GM19099 (cell line): ENCODE results near the gene INTS7.

ENCODE experiments used
- POLR2A ChIP-seq: IDR thresholded peaks from 3 replicates; pipeline ENCODE4 v1.6.1; 2011; ENCODE audit warnings: low read depth; ENCODE audit not compliant: insufficient read length; ENCODE audit errors: extremely low read depth

Gene INTS7

GRCh38 chr1:211952299-211952698 lies 83.1 kb downstream of the INTS7 start:
- TF ChIP-seq POLR2A, result no peak

DNA sequence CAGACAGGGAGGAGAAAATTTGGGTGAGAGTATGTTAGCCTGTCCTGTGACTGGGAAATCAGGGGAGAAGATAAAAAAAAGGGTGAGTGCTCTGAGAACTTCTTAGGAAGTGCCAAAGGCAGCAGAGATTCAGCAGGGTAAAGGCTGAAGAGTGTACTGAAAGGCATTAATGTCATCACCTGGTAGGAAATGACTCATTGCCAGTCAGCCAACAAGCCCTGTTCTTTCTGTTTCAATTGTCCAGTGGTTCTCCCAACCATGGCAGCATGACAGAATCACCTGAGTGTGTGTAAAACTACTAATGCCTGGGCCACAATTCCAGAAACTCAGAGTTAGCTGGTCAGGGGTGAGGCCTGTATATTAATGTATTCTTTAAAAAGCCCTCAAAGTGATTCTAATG lies 83.5 kb downstream of the INTS7 start:
- TF ChIP-seq POLR2A, result no peak

DNA sequence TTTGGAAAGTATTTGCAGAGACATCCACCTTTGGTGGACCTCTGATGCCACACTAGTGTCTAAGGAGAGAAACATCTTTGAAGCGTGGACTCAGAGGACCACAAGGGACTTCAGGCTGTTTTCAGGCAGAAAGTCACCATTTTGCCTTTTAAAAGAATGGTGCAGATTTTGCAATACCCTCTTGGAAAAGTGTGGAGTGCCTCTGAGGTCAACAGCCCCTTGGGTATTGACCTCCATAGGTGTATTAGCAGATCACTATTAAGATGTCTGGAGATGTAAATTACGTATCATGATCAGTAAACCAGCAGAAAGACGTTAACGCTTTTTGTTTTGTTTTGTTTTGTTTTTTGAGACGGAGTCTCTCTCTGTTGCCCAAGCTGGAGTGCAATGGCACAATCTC lies 87.0 kb downstream of the INTS7 start:
- no peak for TF ChIP-seq POLR2A

DNA sequence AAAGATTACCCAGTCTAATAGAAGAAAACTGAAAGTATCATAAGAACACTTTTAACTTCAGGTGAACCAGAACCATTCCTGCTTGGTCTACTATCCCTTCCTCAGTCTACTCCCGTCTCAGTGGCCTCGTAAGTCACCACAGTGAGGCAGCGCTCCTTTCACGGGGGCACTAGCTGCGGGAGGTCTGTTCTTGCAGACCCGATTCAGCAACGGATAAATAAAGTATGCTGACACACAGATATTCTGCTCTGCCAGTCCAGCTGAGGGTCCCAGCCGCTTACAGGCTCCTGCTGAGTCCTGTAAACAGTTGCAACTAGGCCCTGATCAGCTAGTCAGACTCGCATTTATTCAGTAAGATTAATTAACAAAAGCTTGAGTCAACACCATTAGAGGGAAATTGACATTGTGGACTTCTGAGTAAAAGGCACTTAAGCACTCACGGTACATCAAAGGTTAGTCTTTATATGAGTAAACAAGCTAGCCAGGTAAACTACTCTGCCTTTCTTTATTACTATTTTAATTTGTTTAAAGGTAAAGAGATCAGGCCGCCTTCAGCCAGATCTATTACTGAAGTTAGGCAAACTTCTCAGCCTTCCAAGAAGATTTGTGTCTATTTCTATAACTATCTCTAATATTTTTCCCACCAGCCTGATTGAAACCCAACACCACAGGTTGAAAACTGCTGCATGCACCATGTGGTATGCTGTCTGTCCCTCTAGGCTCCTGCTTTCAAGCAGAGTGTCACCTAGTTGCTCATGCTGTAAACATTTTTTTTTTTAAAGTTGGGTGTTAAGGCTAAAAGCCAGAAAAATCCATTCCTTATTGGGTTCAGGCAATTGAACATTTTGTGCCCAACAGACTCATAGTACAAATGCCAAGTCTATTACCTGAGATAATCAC lies 87.7 kb downstream of the INTS7 start:
- no peak for TF ChIP-seq POLR2A

GRCh38 chr1:211944733-211945500 lies 90.4 kb downstream of the INTS7 start:
- TF ChIP-seq POLR2A, result no peak

GRCh38 chr1:211942583-211942982 lies 92.8 kb downstream of the INTS7 start:
- TF ChIP-seq POLR2A, result no peak

GRCh38 chr1:211939876-211940468 lies 95.4 kb downstream of the INTS7 start:
- TF ChIP-seq POLR2A, result no peak

GRCh38 chr1:211938561-211938997 lies 96.8 kb downstream of the INTS7 start:
- no peak for TF ChIP-seq POLR2A

DNA sequence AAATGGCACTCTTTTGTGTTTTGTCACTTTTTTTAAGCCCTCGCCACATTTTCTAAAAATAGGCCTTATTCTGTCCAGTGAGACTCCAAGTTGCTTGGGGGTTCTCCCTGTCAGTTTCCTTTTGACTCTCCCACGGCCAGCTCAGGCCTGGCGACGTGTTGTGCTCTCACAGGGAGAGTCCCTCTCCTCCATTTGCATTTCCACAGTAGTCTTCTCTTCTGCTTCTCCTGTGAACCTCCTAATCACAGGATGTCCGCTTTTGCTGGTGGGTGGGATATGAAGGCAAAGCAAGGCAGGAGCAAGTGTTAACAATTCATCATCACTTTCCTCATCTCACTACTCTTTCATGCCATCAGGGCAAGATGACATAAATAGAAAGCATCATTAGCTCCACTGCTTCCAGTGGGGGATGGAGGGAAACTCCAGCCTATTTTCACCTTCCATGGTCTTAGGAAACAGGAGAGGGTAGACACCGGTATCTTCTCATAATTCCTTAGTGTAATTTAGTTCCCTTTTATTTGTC lies 99.8 kb downstream of the INTS7 start:
- no peak for TF ChIP-seq POLR2A

- no peak for TF ChIP-seq POLR2A
Measured at GRCh38 chr1:211933946-211934714, 101.2 kb downstream of the INTS7 start.

GRCh38 chr1:211932933-211933254 lies 102.5 kb downstream of the INTS7 start:
- no peak for TF ChIP-seq POLR2A

DNA sequence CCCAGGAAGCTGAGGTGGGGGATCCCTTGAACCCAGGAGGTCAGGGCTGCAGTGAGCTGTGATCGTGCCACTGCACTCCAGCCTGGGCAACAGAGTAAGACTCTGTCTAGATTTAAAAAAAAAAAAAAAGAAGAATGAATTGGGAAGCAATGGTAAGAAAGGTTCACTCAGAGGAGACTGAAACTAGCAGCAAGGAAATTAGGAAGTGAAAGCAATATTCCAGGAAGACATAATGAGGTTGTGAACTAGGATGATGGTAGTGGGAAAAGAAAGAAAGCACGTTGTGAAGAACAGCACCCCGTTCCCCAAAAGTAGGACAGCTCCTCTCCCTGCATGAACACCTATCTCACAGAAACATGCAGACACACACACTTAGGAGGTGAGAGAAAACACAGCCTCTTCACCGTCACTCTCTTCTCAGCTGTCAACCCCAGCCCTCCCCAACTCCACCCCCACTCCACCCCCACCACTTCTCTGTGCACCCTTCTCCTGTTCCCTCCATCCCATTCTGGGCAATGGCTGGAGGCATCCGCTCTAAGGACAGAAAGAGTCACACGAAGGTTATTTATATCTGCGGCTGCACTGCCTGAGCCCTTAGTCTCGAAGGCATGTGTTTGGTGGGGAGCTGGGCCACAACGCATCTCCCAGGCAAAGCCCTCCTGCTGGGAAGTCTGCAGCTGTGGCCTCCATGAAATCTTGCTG lies 103.0 kb downstream of the INTS7 start:
- TF ChIP-seq POLR2A, result no peak

GRCh38 chr1:211929683-211930082 lies 105.7 kb downstream of the INTS7 start:
- no peak for TF ChIP-seq POLR2A

DNA sequence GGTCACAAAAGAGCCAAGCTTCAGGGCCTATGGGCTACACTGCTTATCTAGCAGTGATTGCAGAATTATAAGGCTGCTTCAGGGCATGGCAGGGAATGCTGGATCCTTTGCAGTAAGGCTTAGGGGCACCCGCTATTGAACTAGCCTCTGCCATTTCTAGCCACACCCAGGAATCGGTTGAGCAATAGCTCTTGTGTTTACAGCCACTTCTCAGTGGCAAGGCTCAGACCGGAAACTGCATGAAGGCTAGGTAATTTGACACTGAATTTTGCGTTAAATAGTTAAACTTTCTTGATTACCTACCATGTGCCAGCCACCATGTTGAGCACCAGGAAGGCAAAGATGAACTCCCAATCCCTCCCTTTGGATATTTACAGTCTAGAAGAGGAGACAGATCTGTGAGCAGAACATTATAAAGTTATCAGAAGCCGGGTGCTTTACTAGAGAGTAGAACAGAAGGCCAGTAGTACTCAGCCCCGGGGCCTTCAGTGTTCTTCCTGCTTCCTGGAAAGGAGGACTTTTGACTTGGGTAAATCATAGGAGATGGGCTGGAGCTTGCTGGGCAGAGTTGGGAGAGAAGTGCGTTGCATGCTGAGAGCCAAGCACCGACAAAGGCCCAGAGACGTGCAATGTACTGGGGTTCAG lies 106.2 kb downstream of the INTS7 start:
- TF ChIP-seq POLR2A, result no peak
